HepG2 (cell line): ENCODE data around the gene RNF150. TPM values are rescaled to one million over a fixed set of nuclear protein-coding genes. Genes with fewer than 3 reads are reported as not detected.

ENCODE experiments used
- ATAC-seq: fragments of 200-7000 bp; cut with Tn5 transposase; 3 replicates; pipeline ENCODE4 v1.9.1; 2020; ENCODE audit warnings: mild to moderate bottlenecking, moderate library complexity
- BruUV-seq: library from RNA; stranded (reverse); fragments of 400-500 nt; replicated peaks from 2 replicates; lab custom pipeline; 2021; lab: Mats Ljungman, UMichigan
- CTCF ChIA-PET: fragments of 300-600 bp; formaldehyde crosslinking; extraction: SDS; loops from one replicate; lab custom pipeline; 2021; ENCODE audit warnings: low total read pairs, inconsistent platforms, low intra/inter-chr PET ratio; lab: Yijun Ruan, JAX
- POLR2A ChIA-PET: fragments of 350-600 bp; sonication (Branson Sonifier 250); formaldehyde crosslinking; loops from one replicate; lab custom pipeline; 2020; ENCODE audit warnings: antibody characterized with exemption, inconsistent platforms; lab: Yijun Ruan, JAX
- DNase-seq: peaks from one replicate; pipeline ENCODE4 v3.0.0-alpha.2; 2015; ENCODE audit warnings: low spot score
- FAIRE-seq: peaks from 3 replicates; lab custom pipeline; 2011; peaks lifted over from hg19 to GRCh38; lab: Jason Lieb, UNC
- H2AFZ ChIP-seq: one replicate; pipeline ENCODE4 v1.6.1; 2011; ENCODE audit warnings: low read length, inconsistent platforms
- H3K27ac ChIP-seq: fragments of 300-600 bp; 3 replicates; pipeline ENCODE4 v1.8.0; 2011; ENCODE audit warnings: mixed run types, mild to moderate bottlenecking, mixed read lengths, low read length, inconsistent platforms; ENCODE audit not compliant: insufficient read depth; ENCODE audit errors: extremely low read length
- H3K27me3 ChIP-seq, 2 experiments: fragments of 200-600 bp in 1 of 2; 2 replicates in 1 of 2; 3 replicates in 1 of 2; pipeline versions ENCODE4 v1.6.0 to v1.8.0; 2011; ENCODE audit warnings: low read length in 2 of 2, mild to moderate bottlenecking in 2 of 2, moderate library complexity in 2 of 2, inconsistent platforms in 1 of 2; ENCODE audit not compliant: insufficient read depth in 2 of 2, control insufficient read depth in 1 of 2
- H3K36me3 ChIP-seq, 2 experiments: fragments of 200-600 bp in 1 of 2; replicated peaks in 1 of 2; 2 replicates in 1 of 2; 3 replicates in 1 of 2; pipeline versions ENCODE4 v1.5.1 to v1.8.0; 2011; ENCODE audit warnings: low read length in 2 of 2, inconsistent platforms in 1 of 2; ENCODE audit not compliant: insufficient read depth in 2 of 2, control insufficient read depth in 1 of 2
- H3K4me1 ChIP-seq: 2 replicates; pipeline ENCODE4 v1.5.1; 2012; ENCODE audit warnings: low read length, inconsistent platforms; ENCODE audit not compliant: insufficient read depth
- H3K4me2 ChIP-seq: 2 replicates; pipeline ENCODE4 v1.6.0; 2011; ENCODE audit warnings: low read depth, low read length, inconsistent platforms
- H3K4me3 ChIP-seq, 3 experiments: fragments of 200-600 bp in 1 of 3; sonication (generic), shearing (Covaris generic) in 1 of 3; replicated peaks in 1 of 3; 2 replicates each; pipeline ENCODE4 v1.5.1; 2011 to 2016; ENCODE audit warnings: low read length in 3 of 3, inconsistent platforms in 2 of 3, low read depth in 2 of 3, mild to moderate bottlenecking in 2 of 3, control low read depth in 1 of 3, mixed read lengths in 1 of 3; ENCODE audit not compliant: insufficient read depth in 1 of 3
- H3K79me2 ChIP-seq: one replicate; pipeline ENCODE4 v1.6.1; 2011; ENCODE audit warnings: low read length, inconsistent platforms; ENCODE audit not compliant: insufficient read depth
- H3K9ac ChIP-seq: 2 replicates; pipeline ENCODE4 v1.6.0; 2011; ENCODE audit warnings: mild to moderate bottlenecking, low read depth, low read length, inconsistent platforms; ENCODE audit not compliant: insufficient read depth
- H3K9me3 ChIP-seq: 2 replicates; pipeline ENCODE4 v1.5.1; 2012; ENCODE audit warnings: mild to moderate bottlenecking, low read length
- H4K20me1 ChIP-seq: 2 replicates; pipeline ENCODE4 v1.6.0; 2011; ENCODE audit warnings: inconsistent platforms, mild to moderate bottlenecking, low read length, moderate library complexity; ENCODE audit not compliant: insufficient read depth
- HOXD1 ChIP-seq: sonication (generic); formaldehyde crosslinking; IDR thresholded peaks from 2 replicates; pipeline ENCODE4 v1.5.0; 2020; ENCODE audit warnings: missing genetic modification reagents
- KIAA2018 ChIP-seq: sonication (generic); formaldehyde crosslinking; IDR thresholded peaks from 2 replicates; pipeline ENCODE4 v1.5.0; 2020; ENCODE audit warnings: mild to moderate bottlenecking, missing genetic modification reagents, borderline replicate concordance
- KMT2B ChIP-seq: IDR thresholded peaks from 2 replicates; pipeline ENCODE4 v1.6.1; 2016; ENCODE audit warnings: missing genetic modification reagents, missing compliant biosample characterization
- PRDM10 ChIP-seq: sonication (generic); formaldehyde crosslinking; IDR thresholded peaks from 2 replicates; pipeline ENCODE4 v1.4.0; 2020; ENCODE audit warnings: low read depth, missing genetic modification reagents
- REPIN1 ChIP-seq: sonication (generic); formaldehyde crosslinking; IDR thresholded peaks from 2 replicates; pipeline ENCODE4 v1.8.0; 2022; ENCODE audit warnings: missing genetic modification reagents, low read depth, mild to moderate bottlenecking, borderline replicate concordance
- TBX2 ChIP-seq: sonication (generic); formaldehyde crosslinking; IDR thresholded peaks from 2 replicates; pipeline ENCODE4 v1.5.0; 2020; ENCODE audit warnings: missing genetic modification reagents, mild to moderate bottlenecking, borderline replicate concordance
- THAP8 ChIP-seq: sonication (generic); formaldehyde crosslinking; IDR thresholded peaks from 2 replicates; pipeline ENCODE4 v1.5.1; 2020; ENCODE audit warnings: missing genetic modification reagents, mild to moderate bottlenecking, borderline replicate concordance
- TRIM24 ChIP-seq: sonication (generic); formaldehyde crosslinking; IDR thresholded peaks from 2 replicates; pipeline ENCODE4 v1.8.0; 2022; ENCODE audit warnings: mild to moderate bottlenecking, missing genetic modification reagents
- ZNF207 ChIP-seq: fragments of 450-650 bp; IDR thresholded peaks from 2 replicates; pipeline ENCODE4 v1.6.1; 2016; ENCODE audit warnings: antibody characterized with exemption, borderline replicate concordance
- ZNF670 ChIP-seq: sonication (generic); formaldehyde crosslinking; IDR thresholded peaks from 2 replicates; pipeline ENCODE4 v1.8.0; 2022; ENCODE audit warnings: mild to moderate bottlenecking, missing genetic modification reagents, borderline replicate concordance
- ZNF768 ChIP-seq: sonication (generic); formaldehyde crosslinking; IDR thresholded peaks from 2 replicates; pipeline ENCODE4 v1.4.0; 2020; ENCODE audit warnings: missing genetic modification reagents
- WGBS: methylation state at CpG from one replicate; pipeline ENCODE4 v1.1.6; 2017; ENCODE audit warnings: low lambda C conversion rate; 5-methylcytosine and 5-hydroxymethylcytosine counted together
- in situ Hi-C: cut with HindIII; loops from 2 replicates; pipeline ENCODE4 v1.10.0; 2017; ENCODE audit warnings: low pct_unique_long_range_greater_than_20kb; ENCODE audit not compliant: extremely low pct_ligation_motif_present
- intact Hi-C: fragments of 100-400 bp; cut with micrococcal nuclease; formaldehyde crosslinking; loops from one replicate; pipeline ENCODE4 v1.10.0; 2022; ENCODE audit not compliant: unreplicated experiment
- polyA plus RNA-seq, 8 experiments: library from polyadenylated mRNA; depleted of rRNA in 3 of 8; stranded (reverse) in 7 of 8; unstranded in 1 of 8; fragments of >200 nt; fragmentation: Illumina TruSeq in 4 of 8; extraction: Trizol in 4 of 8; gene quantifications; 2 replicates each; pipeline versions ENCODE4 v1.2.1 to v1.2.3, GENCODE V29; 2011 to 2016; ENCODE audit warnings: low read depth in 4 of 8, missing spikeins in 1 of 8, mixed read lengths in 1 of 8; ENCODE audit not compliant: insufficient read depth in 1 of 8
- total RNA-seq, 5 experiments: library from RNA; depleted of rRNA; stranded (reverse); fragments of >200 nt; fragmentation: Illumina TruSeq; extraction: Trizol; gene quantifications; 2 replicates each; pipeline ENCODE4 v1.2.3, GENCODE V29; 2016; ENCODE audit warnings: low read depth in 1 of 5

RNF150 gene
- total and polyA plus RNA-seq, 2 of the 13 experiments (the other 11 are each of a cell fraction or from before 2014, with no cell fraction given), result 0.02 to 0.03 TPM

DNA sequence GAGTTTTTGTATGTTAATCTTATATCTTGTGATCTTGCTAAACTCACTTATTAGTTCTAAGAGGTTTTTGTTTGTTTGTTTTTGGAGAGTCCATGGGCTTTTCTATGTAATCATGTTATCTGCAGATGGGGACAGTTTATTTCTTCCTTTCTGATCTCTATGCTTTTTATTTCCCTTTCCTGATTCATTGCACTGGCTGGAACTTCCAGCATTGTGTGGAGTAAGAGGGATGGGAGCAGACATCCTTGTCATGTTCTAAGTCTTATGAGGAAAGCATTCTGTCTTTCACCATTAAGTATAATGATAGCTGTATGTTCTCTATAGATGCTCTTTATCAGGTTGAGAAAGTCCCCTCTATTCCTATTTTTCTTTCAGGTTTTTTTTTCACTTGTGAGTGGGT is 286.5 kb downstream of the RNF150 start (continued):
- no peak for TF ChIP-seq KIAA2018 (CRISPR knock-in tag)

GRCh38 chr4:140844061-140844460 is 289.2 kb downstream of the RNF150 start:
- Histone ChIP-seq H3K4me1 (no peaks in the 10 kb centered on the region), H2AFZ (no peak overlapping the region), H3K4me2 (no peak overlapping the region), H3K79me2 (no peaks in the 10 kb centered on the region), H3K27ac (no peak overlapping the region), H3K4me3 (no peak overlapping the region), H3K27me3 (0 out of 5 replicates have a peak, but pooled peaks cover 0 to 3% of the 10 kb centered on the region in 2 experiments), H3K36me3 (no peaks in the 10 kb centered on the region), H3K9me3 (no peaks in the 10 kb centered on the region), H4K20me1 (no peaks in the 10 kb centered on the region), H3K9ac (no peak overlapping the region)
- no peak for ATAC-seq
- no TSS peak for BruUV-seq
- no peak for FAIRE-seq
- intact Hi-C loops (no loop called here), in situ Hi-C loops (loop anchor here (25.0 kb wide), 1 partner anchor 832 kb away; no protein-coding TSS in a partner anchor)
- WGBS, result 5% methylated on average over 1 of the region's 1 CpG
- ChIA-PET CTCF (no interaction called here), POLR2A (no interaction called here)
- DNase-seq, result no peak
- TF ChIP-seq TBX2 (CRISPR knock-in tag) (no peak), THAP8 (CRISPR knock-in tag) (no peak), REPIN1 (no peak), ZNF768 (CRISPR knock-in tag) (no peak), PRDM10 (CRISPR knock-in tag) (no peak), TRIM24 (CRISPR knock-in tag) (no peak), HOXD1 (CRISPR knock-in tag) (no peak), ZNF670 (no peak), ZNF207 (no peak), KMT2B (CRISPR knock-in tag) (no peak)
